ENCODE data around the gene STK32B. TPM values are rescaled to one million over a fixed set of nuclear protein-coding genes. Genes with fewer than 3 reads are reported as not detected.
"Not testable (repeated sequence)": the region's sequence is repeated elsewhere in the genome, so short reads cannot be mapped to it uniquely, and the experiment has no call there.

Gene STK32B
- total RNA-seq, result not detected

GRCh38 chr4:5051278-5052203 is at the start of gene STK32B:
STK32B (plus strand) TSS chr4:5051480.
- DNase-seq (no peak), ATAC-seq (peak; percentile 41 to 68)
- peaks cover 10% of the 10 kb centered on the region for H3K4me1 Mint-ChIP-seq (ENCODE audit: low read depth)
- H3K9me3 Mint-ChIP-seq, result no peaks in the 10 kb centered on the region
- peaks cover 57% of the 10 kb centered on the region for H3K27me3 Mint-ChIP-seq (ENCODE audit: low read depth)
- H3K4me3 Mint-ChIP-seq, result peak within 1 kb of the TSS; percentile 71
- no peaks in the 10 kb centered on the region for H3K36me3 Mint-ChIP-seq (ENCODE audit: insufficient read depth)

- not testable (repeated sequence) for H3K9me3 Mint-ChIP-seq; ATAC-seq; H3K4me1 Mint-ChIP-seq (ENCODE audit: low read depth); DNase-seq; H3K36me3 Mint-ChIP-seq (ENCODE audit: insufficient read depth); H3K4me3 Mint-ChIP-seq
- H3K27me3 Mint-ChIP-seq (ENCODE audit: low read depth), result peaks cover 22% of the 10 kb centered on the region
Observed at GRCh38 chr4:5001641-5002040, 49.6 kb upstream of the STK32B start.

- H3K4me1 Mint-ChIP-seq (ENCODE audit: low read depth), result no peaks in the 10 kb centered on the region
Observed at GRCh38 chr4:5003372-5003857, 47.9 kb upstream of the STK32B start.

GRCh38 chr4:5003918-5004317 is 47.4 kb upstream of the STK32B start:
- Mint-ChIP-seq H3K9me3 (no peaks in the 10 kb centered on the region), H3K4me3 (no peak overlapping the region), H3K36me3 (ENCODE audit: insufficient read depth) (no peaks in the 10 kb centered on the region), H3K4me1 (ENCODE audit: low read depth) (no peaks in the 10 kb centered on the region), H3K27me3 (ENCODE audit: low read depth) (peaks cover 22% of the 10 kb centered on the region)
- ATAC-seq (no peak), DNase-seq (no peak)

More at GRCh38 chr4:5003372-5003857, 47.9 kb upstream of the STK32B start:
- Mint-ChIP-seq H3K36me3 (ENCODE audit: insufficient read depth) (no peaks in the 10 kb centered on the region), H3K4me3 (no peak overlapping the region), H3K27me3 (ENCODE audit: low read depth) (peaks cover 22% of the 10 kb centered on the region), H3K9me3 (no peaks in the 10 kb centered on the region)
- no peak for ATAC-seq
- DNase-seq, result no peak

- Mint-ChIP-seq H3K9me3 (no peaks in the 10 kb centered on the region), H3K36me3 (ENCODE audit: insufficient read depth) (no peaks in the 10 kb centered on the region)
- no peak for ATAC-seq
Observed at GRCh38 chr4:5004496-5004895, 46.8 kb upstream of the STK32B start.

GRCh38 chr4:5006932-5007331 is 44.3 kb upstream of the STK32B start:
- H3K27me3 Mint-ChIP-seq (ENCODE audit: low read depth), result peaks cover 32% of the 10 kb centered on the region
- H3K9me3 Mint-ChIP-seq; H3K4me1 Mint-ChIP-seq (ENCODE audit: low read depth); H3K4me3 Mint-ChIP-seq; DNase-seq; H3K36me3 Mint-ChIP-seq (ENCODE audit: insufficient read depth); ATAC-seq: not testable (repeated sequence)

More at GRCh38 chr4:5004496-5004895, 46.8 kb upstream of the STK32B start:
- H3K27me3 Mint-ChIP-seq (ENCODE audit: low read depth), result peaks cover 22% of the 10 kb centered on the region
- H3K4me3 Mint-ChIP-seq, result no peak overlapping the region
- DNase-seq, result no peak
- H3K4me1 Mint-ChIP-seq (ENCODE audit: low read depth), result no peaks in the 10 kb centered on the region

- DNase-seq (no peak), ATAC-seq (no peak)
- H3K4me3 Mint-ChIP-seq, result no peak overlapping the region
- H3K27me3 Mint-ChIP-seq (ENCODE audit: low read depth), result peaks cover 14% of the 10 kb centered on the region
- no peaks in the 10 kb centered on the region for H3K9me3 Mint-ChIP-seq
- no peaks in the 10 kb centered on the region for H3K36me3 Mint-ChIP-seq (ENCODE audit: insufficient read depth)
- no peaks in the 10 kb centered on the region for H3K4me1 Mint-ChIP-seq (ENCODE audit: low read depth)
Observed at GRCh38 chr4:5009796-5010195, 41.5 kb upstream of the STK32B start.

GRCh38 chr4:5010984-5011383 is 40.3 kb upstream of the STK32B start:
- Mint-ChIP-seq H3K4me3 (no peak overlapping the region), H3K4me1 (ENCODE audit: low read depth) (no peaks in the 10 kb centered on the region), H3K36me3 (ENCODE audit: insufficient read depth) (no peaks in the 10 kb centered on the region), H3K27me3 (ENCODE audit: low read depth) (peaks cover 13% of the 10 kb centered on the region), H3K9me3 (no peaks in the 10 kb centered on the region)
- DNase-seq (no peak), ATAC-seq (no peak)

GRCh38 chr4:5012244-5012898 is 38.9 kb upstream of the STK32B start:
- H3K27me3 Mint-ChIP-seq (ENCODE audit: low read depth), result peaks cover 16% of the 10 kb centered on the region
- no peak for ATAC-seq
- H3K36me3 Mint-ChIP-seq (ENCODE audit: insufficient read depth), result no peaks in the 10 kb centered on the region
- no peaks in the 10 kb centered on the region for H3K9me3 Mint-ChIP-seq
- no peaks in the 10 kb centered on the region for H3K4me1 Mint-ChIP-seq (ENCODE audit: low read depth)
- H3K4me3 Mint-ChIP-seq, result no peak overlapping the region
- no peak for DNase-seq

- H3K4me1 Mint-ChIP-seq (ENCODE audit: low read depth), result no peaks in the 10 kb centered on the region
- H3K27me3 Mint-ChIP-seq (ENCODE audit: low read depth), result peaks cover 18% of the 10 kb centered on the region
- no peak overlapping the region for H3K4me3 Mint-ChIP-seq
- ATAC-seq (no peak), DNase-seq (no peak)
- no peaks in the 10 kb centered on the region for H3K9me3 Mint-ChIP-seq
- no peaks in the 10 kb centered on the region for H3K36me3 Mint-ChIP-seq (ENCODE audit: insufficient read depth)
Observed at GRCh38 chr4:5012958-5013357, 38.3 kb upstream of the STK32B start.

GRCh38 chr4:5014007-5014682 is 37.1 kb upstream of the STK32B start:
- ATAC-seq (no peak), DNase-seq (no peak)
- no peaks in the 10 kb centered on the region for H3K36me3 Mint-ChIP-seq (ENCODE audit: insufficient read depth)
- H3K9me3 Mint-ChIP-seq, result no peaks in the 10 kb centered on the region
- no peaks in the 10 kb centered on the region for H3K4me1 Mint-ChIP-seq (ENCODE audit: low read depth)
- no peak overlapping the region for H3K4me3 Mint-ChIP-seq
- peaks cover 20% of the 10 kb centered on the region for H3K27me3 Mint-ChIP-seq (ENCODE audit: low read depth)

GRCh38 chr4:5018096-5018495 is 33.2 kb upstream of the STK32B start:
- Mint-ChIP-seq H3K4me1 (ENCODE audit: low read depth) (no peaks in the 10 kb centered on the region), H3K27me3 (ENCODE audit: low read depth) (peaks cover 10% of the 10 kb centered on the region), H3K4me3 (no peak overlapping the region), H3K36me3 (ENCODE audit: insufficient read depth) (no peaks in the 10 kb centered on the region), H3K9me3 (no peaks in the 10 kb centered on the region)
- ATAC-seq (no peak), DNase-seq (no peak)

GRCh38 chr4:5018603-5019002 is 32.7 kb upstream of the STK32B start:
- Mint-ChIP-seq H3K27me3 (ENCODE audit: low read depth) (peaks cover 8% of the 10 kb centered on the region), H3K9me3 (no peaks in the 10 kb centered on the region), H3K36me3 (ENCODE audit: insufficient read depth) (no peaks in the 10 kb centered on the region), H3K4me1 (ENCODE audit: low read depth) (no peaks in the 10 kb centered on the region), H3K4me3 (no peak overlapping the region)
- no peak for ATAC-seq
- no peak for DNase-seq

- no peaks in the 10 kb centered on the region for H3K4me1 Mint-ChIP-seq (ENCODE audit: low read depth)
- peaks cover 8% of the 10 kb centered on the region for H3K27me3 Mint-ChIP-seq (ENCODE audit: low read depth)
- no peaks in the 10 kb centered on the region for H3K9me3 Mint-ChIP-seq
- ATAC-seq (peak in 1 of 2 donors; percentile 53), DNase-seq (no peak)
- no peaks in the 10 kb centered on the region for H3K36me3 Mint-ChIP-seq (ENCODE audit: insufficient read depth)
- no peak within 1 kb of the TSS for H3K4me3 Mint-ChIP-seq
Observed at GRCh38 chr4:5019274-5019673, 32.0 kb upstream of the STK32B start, which contains the start of gene CYTL1. CYTL1 (minus strand) TSS chr4:5019458; CDS start chr4:5019445, 13 bp downstream.

Measured in activated T-cell treated with anti-CD3 and anti-CD28 coated beads, Interleukin-2, amount 50 U/mL, for 4 hours (primary cell).